Retinal pigment epithelial cell (primary cell): ENCODE results near the gene MADD.

Experiments
- DNase-seq: peaks from one replicate; pipeline ENCODE4 v3.0.0-alpha.2; 2010; ENCODE audit warnings: low read depth
- H3K4me3 ChIP-seq: 2 replicates; pipeline ENCODE4 v1.5.1; 2011; ENCODE audit warnings: mild to moderate bottlenecking, low read length, control low read depth, moderate library complexity
- TF ChIP-seq, protein P1 (sequence below): conservative IDR thresholded peaks from 2 replicates; pipeline ENCODE4 v1.5.1; 2011; ENCODE audit warnings: low read depth, low read length, control low read depth, inconsistent platforms

MADD gene

DNA sequence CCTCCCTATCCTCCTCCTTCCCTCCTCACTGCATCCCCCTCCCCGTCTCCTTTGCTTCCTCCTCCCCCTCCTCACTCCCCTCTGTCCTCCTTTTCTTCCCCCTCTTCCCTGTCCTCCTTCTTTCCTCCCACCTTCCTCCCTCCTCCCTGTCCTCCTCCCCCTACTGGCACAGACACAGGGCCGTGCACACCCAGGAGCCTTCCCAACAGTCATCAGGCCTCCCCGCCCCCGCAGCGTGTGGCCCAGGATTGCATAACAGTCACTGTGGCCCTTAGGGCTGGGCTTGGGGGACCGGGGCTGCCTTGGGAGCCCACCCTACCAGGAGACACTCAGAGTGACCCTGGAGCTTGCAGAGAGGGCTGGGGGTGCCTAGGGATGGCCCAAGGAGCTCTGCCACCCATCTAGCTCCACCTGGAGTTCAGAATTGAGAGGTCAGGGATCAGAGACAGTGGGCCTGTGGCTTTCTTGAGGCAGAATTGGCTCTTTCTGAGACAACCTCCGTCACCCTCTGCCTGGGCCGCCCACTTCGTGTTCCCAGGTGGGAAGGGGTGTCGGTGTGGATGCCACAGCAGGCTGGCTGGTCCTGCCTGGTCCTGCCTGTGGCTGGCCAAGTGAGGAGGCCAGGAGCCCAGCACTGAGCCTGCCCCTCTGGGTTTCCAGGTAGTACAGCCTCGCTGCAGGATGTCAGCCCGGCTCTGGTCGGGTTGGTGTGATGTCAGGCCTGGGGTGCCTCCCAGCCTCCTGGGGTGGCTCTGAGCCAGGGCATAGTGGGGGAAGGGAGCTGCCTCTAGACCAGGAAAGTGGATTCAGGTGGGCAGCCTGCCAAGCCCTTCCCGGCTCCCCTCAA lies 106.8 kb downstream of the MADD start:
- no peak for DNase-seq
- TF ChIP-seq, protein P1, sequence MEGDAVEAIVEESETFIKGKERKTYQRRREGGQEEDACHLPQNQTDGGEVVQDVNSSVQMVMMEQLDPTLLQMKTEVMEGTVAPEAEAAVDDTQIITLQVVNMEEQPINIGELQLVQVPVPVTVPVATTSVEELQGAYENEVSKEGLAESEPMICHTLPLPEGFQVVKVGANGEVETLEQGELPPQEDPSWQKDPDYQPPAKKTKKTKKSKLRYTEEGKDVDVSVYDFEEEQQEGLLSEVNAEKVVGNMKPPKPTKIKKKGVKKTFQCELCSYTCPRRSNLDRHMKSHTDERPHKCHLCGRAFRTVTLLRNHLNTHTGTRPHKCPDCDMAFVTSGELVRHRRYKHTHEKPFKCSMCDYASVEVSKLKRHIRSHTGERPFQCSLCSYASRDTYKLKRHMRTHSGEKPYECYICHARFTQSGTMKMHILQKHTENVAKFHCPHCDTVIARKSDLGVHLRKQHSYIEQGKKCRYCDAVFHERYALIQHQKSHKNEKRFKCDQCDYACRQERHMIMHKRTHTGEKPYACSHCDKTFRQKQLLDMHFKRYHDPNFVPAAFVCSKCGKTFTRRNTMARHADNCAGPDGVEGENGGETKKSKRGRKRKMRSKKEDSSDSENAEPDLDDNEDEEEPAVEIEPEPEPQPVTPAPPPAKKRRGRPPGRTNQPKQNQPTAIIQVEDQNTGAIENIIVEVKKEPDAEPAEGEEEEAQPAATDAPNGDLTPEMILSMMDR: no peak

DNA sequence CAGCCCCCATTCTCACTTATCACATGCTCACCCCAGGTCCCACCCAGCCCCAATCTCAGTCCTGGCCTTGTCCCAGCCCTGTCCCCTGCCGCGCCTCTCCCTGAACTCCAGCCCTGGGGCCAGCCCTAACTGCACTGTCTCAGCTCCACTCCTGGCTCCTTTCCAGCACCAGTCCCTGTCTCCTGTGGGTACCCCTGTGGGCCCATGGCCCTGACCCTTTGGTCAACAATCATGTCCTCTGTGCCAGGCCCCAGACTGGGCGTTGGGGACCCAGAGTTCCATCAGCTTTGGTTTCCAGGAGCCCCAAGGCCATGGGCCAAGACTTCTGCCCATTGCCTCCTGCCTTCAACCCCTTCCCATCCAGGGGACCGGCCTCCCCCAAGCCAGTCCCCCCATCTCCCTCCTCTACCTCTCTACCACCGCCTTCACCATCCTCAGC lies 107.7 kb downstream of the MADD start:
- no peak overlapping the region for H3K4me3 ChIP-seq
- TF ChIP-seq, protein P1: no peak
- DNase-seq: no peak

More for the DNA sequence above, 106.8 kb downstream of the MADD start:
- H3K4me3 ChIP-seq: no peak overlapping the region

DNA sequence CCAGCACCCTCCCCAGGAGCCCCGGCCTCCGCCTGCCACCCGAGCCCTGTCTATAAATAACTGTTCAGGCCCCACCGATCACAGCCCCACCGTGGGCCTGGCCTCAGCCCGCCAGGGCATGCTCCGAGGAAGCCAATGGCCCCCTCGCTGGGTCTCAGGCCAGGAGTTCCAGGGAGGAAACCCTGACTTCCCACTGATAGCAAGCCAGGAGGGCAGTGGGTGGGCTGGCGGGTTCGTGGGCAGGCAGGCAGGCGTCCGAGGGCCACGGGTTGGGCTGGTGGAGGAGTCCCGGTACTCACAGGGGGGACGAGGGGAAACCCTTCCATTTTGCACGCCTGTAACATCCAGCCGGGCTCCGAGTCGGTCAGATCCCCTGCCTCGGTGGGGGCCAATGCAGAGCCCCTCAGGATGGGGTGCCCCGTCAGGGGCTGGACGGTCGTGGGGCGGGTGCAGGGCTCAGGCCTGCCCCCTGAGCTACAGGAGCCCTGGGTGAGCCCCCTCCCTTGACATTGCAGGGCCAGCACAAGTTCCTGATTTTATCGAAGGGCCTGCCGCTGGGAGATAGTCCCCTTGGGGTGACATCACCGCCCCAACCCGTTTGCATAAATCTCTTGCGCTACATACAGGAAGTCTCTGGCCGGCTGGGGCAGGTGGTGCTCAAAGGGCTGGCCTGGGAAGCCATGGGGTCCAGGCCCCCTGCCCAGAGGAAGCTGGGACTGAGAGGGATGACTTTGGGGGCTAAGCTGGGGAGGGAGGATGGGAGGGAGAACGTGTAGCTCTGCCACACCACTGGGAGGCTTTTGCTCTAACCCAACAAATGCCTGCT lies 108.3 kb downstream of the MADD start, which contains the start of gene SPI1:
Gene SPI1, minus strand, starts transcription at position 538 of the 826 bp plus-strand sequence. Its CDS starts 194 bp downstream, at position 344.
- H3K4me3 ChIP-seq: no peak within 1 kb of the TSS
- DNase-seq: no peak

DNA sequence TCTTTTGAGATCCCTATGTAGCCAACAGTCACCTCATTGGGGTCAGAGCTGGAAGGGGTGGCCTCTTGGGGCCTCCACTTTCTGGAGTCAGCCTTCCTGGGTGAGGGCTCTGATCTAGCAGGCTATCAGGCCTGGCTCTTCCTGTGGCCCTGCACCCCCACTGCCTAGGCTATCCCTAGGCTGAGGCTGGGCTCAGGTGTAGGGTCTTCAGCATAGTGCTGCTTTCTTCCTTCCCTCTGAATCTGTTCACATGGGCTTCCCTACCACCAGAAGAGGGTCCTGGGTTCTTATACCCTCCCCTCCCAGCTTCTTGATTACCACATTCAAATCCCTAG lies 108.9 kb downstream of the MADD start:
- TF ChIP-seq, protein P1: no peak
- H3K4me3 ChIP-seq: no peak overlapping the region
- no peak for DNase-seq

More for the DNA sequence above, 108.3 kb downstream of the MADD start, which contains the start of gene SPI1:
- TF ChIP-seq, protein P1: no peak

DNA sequence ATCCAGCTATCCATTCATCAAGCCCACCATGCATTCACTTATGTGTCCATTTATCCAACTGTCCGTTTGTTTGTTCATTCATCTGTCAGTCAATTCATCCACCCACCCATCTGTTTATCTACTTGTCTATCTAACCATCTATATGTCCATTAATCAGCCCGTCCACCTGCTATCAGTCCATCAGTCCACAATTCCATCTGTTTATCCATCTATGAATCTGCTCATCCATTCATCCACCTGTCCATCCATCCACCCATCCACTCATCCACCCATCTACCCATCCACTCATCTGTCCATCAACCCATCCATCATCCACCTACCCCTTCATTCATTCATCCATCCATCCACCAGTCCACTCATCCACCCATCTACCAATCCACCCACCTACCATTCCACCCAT lies 109.4 kb downstream of the MADD start:
- TF ChIP-seq, protein P1: no peak
- no peak overlapping the region for H3K4me3 ChIP-seq
- no peak for DNase-seq
